Naive thymus-derived CD4-positive, alpha-beta T cell (primary cell): Measurements from ENCODE around the gene SMARCC1. TPM values are rescaled to one million over a fixed set of nuclear protein-coding genes. Genes with fewer than 3 reads are reported as not detected.

Experiments used
- ATAC-seq: fragments of 150-1000 bp; cut with Tn5 transposase; 2 replicates; pipeline ENCODE4 v1.10.0; 2021; ENCODE audit warnings: mild to moderate bottlenecking, moderate library complexity
- CTCF ChIA-PET: fragments of 350-600 bp; sonication (Branson Sonifier 250); formaldehyde crosslinking; loops from one replicate; lab custom pipeline; 2021; ENCODE audit warnings: antibody characterized with exemption; lab: Charles Lee
- POLR2A ChIA-PET: fragments of 350-600 bp; sonication (Branson Sonifier 250); formaldehyde crosslinking; loops from one replicate; lab custom pipeline; 2021; ENCODE audit warnings: antibody characterized with exemption, inconsistent platforms; lab: Charles Lee
- DNase-seq, 9 donors: peaks; one replicate each; pipeline versions ENCODE4 v3.0.0 to v3.0.0-alpha.2; 2020 to 2022; ENCODE audit warnings: mixed read lengths in 1 of 9
- H3K27ac ChIP-seq: one replicate; pipeline ENCODE4 v1.7.0; 2013; ENCODE audit warnings: mild to moderate bottlenecking, low read depth, low read length, moderate library complexity
- H3K27me3 ChIP-seq, 2 donors: one replicate each; pipeline ENCODE4 v1.7.0; 2013; ENCODE audit warnings: low read length in 2 of 2, mild to moderate bottlenecking in 2 of 2, moderate library complexity in 2 of 2; ENCODE audit not compliant: control insufficient read depth in 2 of 2, insufficient read depth in 2 of 2
- H3K36me3 ChIP-seq, 3 experiments: 1 replicate in 2 of 3; 2 replicates in 1 of 3; pipeline ENCODE4 v1.7.0; 2013; ENCODE audit warnings: low read length in 3 of 3, mild to moderate bottlenecking in 3 of 3, moderate library complexity in 1 of 3; ENCODE audit not compliant: insufficient read depth in 3 of 3, control insufficient read depth in 2 of 3
- H3K4me1 ChIP-seq, 2 donors: one replicate each; pipeline ENCODE4 v1.7.0; 2013; ENCODE audit warnings: low read length in 2 of 2, mild to moderate bottlenecking in 2 of 2, moderate library complexity in 1 of 2; ENCODE audit not compliant: control insufficient read depth in 2 of 2, insufficient read depth in 2 of 2
- H3K4me3 ChIP-seq: 2 replicates; pipeline ENCODE4 v1.7.0; 2013; ENCODE audit warnings: mild to moderate bottlenecking, low read length
- H3K9me3 ChIP-seq, 3 experiments: 1 replicate in 2 of 3; 2 replicates in 1 of 3; pipeline ENCODE4 v1.7.0; 2013; ENCODE audit warnings: low read length in 3 of 3; ENCODE audit not compliant: control insufficient read depth in 2 of 3
- H3K27ac Mint-ChIP-seq, 9 donors: one replicate each; pipeline ENCODE4 v1.8.0; 2020 to 2022; ENCODE audit warnings: mixed read lengths in 9 of 9, mild to moderate bottlenecking in 8 of 9, moderate library complexity in 5 of 9, inconsistent platforms in 2 of 9
- H3K27me3 Mint-ChIP-seq, 5 donors: one replicate each; pipeline ENCODE4 v1.8.0; 2021 to 2022; ENCODE audit warnings: mixed read lengths in 5 of 5, mild to moderate bottlenecking in 1 of 5
- H3K36me3 Mint-ChIP-seq, 5 donors: one replicate each; pipeline ENCODE4 v1.8.0; 2020 to 2022; ENCODE audit warnings: mixed read lengths in 5 of 5, mild to moderate bottlenecking in 3 of 5, inconsistent platforms in 1 of 5
- H3K4me1 Mint-ChIP-seq, 7 donors: one replicate each; pipeline ENCODE4 v1.8.0; 2020 to 2022; ENCODE audit warnings: mixed read lengths in 7 of 7, mild to moderate bottlenecking in 3 of 7, inconsistent platforms in 1 of 7
- H3K4me3 Mint-ChIP-seq, 10 donors: one replicate each; pipeline ENCODE4 v1.8.0; 2020 to 2022; ENCODE audit warnings: mild to moderate bottlenecking in 10 of 10, mixed read lengths in 10 of 10, moderate library complexity in 6 of 10, inconsistent platforms in 2 of 10
- H3K9me3 Mint-ChIP-seq, 11 donors: one replicate each; pipeline ENCODE4 v1.8.0; 2020 to 2022; ENCODE audit warnings: mixed read lengths in 11 of 11, mild to moderate bottlenecking in 4 of 11, inconsistent platforms in 1 of 11, moderate library complexity in 1 of 11
- intact Hi-C, 2 donors: fragments of 100-400 bp; cut with micrococcal nuclease; formaldehyde crosslinking; loops; one replicate each; pipeline ENCODE4 v1.15.1; 2023
- polyA plus RNA-seq, 2 donors: library from polyadenylated mRNA; unstranded; fragments of 300-500 nt; fragmentation: Illumina TruSeq; gene quantifications; one replicate each; pipeline ENCODE4 v1.2.3, GENCODE V29; 2021
- total RNA-seq, 6 experiments: library from RNA in 5 of 6; stranded (reverse) in 5 of 6; gene quantifications; 1 replicate in 5 of 6; 2 replicates in 1 of 6; pipeline ENCODE4 v1.2.3 and lab custom pipeline; 2021 to 2026

Gene SMARCC1
- total and polyA plus RNA-seq, 7 experiments from 2014 or later, result 54.0 to 125 (median 98.6) TPM

GRCh38 chr3:47813551-47814177, 32.0 kb upstream of the SMARCC1 start:
- no peak for DNase-seq
- no peak overlapping the region for H3K4me3 Mint-ChIP-seq
- Histone ChIP-seq H3K4me1 (no peaks in the 10 kb centered on the region), H3K4me3 (no peak overlapping the region), H3K27me3 (no peaks in the 10 kb centered on the region), H3K27ac (no peak overlapping the region), H3K9me3 (no peaks in the 10 kb centered on the region), H3K36me3 (peaks cover 11 to 61% (median 19%) of the 10 kb centered on the region in 3 experiments)
- POLR2A ChIA-PET, result interaction anchor here (0.7 kb wide), 1 partner anchor 199 kb away, joined by 4 read pairs; no protein-coding TSS in a partner anchor
- no peaks in the 10 kb centered on the region for H3K9me3 Mint-ChIP-seq
- ATAC-seq, result no peak
- CTCF ChIA-PET, result interaction anchor here (0.6 to 1.5 kb wide), 3 partner anchors 10 to 77 kb away, joined by 3 to 5 read pairs (median 4); no protein-coding TSS in a partner anchor
- peaks cover 2 to 16% (median 6%) of the 10 kb centered on the region in 7 donors for H3K4me1 Mint-ChIP-seq
- H3K36me3 Mint-ChIP-seq, result peaks cover 6 to 23% (median 18%) of the 10 kb centered on the region in 5 donors
- no peaks in the 10 kb centered on the region for H3K27me3 Mint-ChIP-seq
- intact Hi-C loops, result no loop called here
- H3K27ac Mint-ChIP-seq, result peak overlapping the region in 2 of 9 donors; percentile 44 to 45

GRCh38 chr3:47804577-47804976, 22.9 kb upstream of the SMARCC1 start:
- Mint-ChIP-seq H3K9me3 (no peaks in the 10 kb centered on the region), H3K27me3 (no peaks in the 10 kb centered on the region), H3K27ac (peak overlapping the region in 7 of 9 donors; percentile 24 to 97 (median 92)), H3K36me3 (peaks cover 0 to 6% (median 0%) of the 10 kb centered on the region in 5 donors), H3K4me1 (peaks cover 6 to 25% (median 20%) of the 10 kb centered on the region in 7 donors), H3K4me3 (peak overlapping the region; percentile 19 to 98 (median 94))
- intact Hi-C loops, result loop anchor here (5.0 kb wide), 1 partner anchor 382 kb away; no protein-coding TSS in a partner anchor
- peak overlapping the region; percentile 92 for H3K27ac ChIP-seq
- no peaks in the 10 kb centered on the region for H3K9me3 ChIP-seq
- H3K27me3 ChIP-seq, result no peaks in the 10 kb centered on the region
- DNase-seq, result no peak
- H3K4me1 ChIP-seq, result peaks cover 11 to 12% of the 10 kb centered on the region in 2 donors
- ATAC-seq, result no peak
- H3K36me3 ChIP-seq, result peaks cover under 1 to 6% (median under 1%) of the 10 kb centered on the region in 3 experiments
- POLR2A ChIA-PET, result interaction anchor here (1.6 to 2.5 kb wide), 3 partner anchors 12 to 23 kb away, joined by 5 to 14 read pairs (median 7); no protein-coding TSS in a partner anchor
- CTCF ChIA-PET, result no interaction called here
- no peak overlapping the region for H3K4me3 ChIP-seq

GRCh38 chr3:47803480-47804025, 21.9 kb upstream of the SMARCC1 start:
- CTCF ChIA-PET, result no interaction called here
- POLR2A ChIA-PET, result interaction anchor here (2.5 kb wide), 1 partner anchor 21 kb away, joined by 14 read pairs; no protein-coding TSS in a partner anchor
- H3K4me3 Mint-ChIP-seq, result peak overlapping the region; percentile 89 to 98 (median 95)
- ATAC-seq (no peak), DNase-seq (peak in 3 of 9 donors; percentile 2 to 11 (median 7))
- no peaks in the 10 kb centered on the region for H3K9me3 Mint-ChIP-seq
- peaks cover 0 to 6% (median 0%) of the 10 kb centered on the region in 3 experiments for H3K36me3 ChIP-seq
- no peaks in the 10 kb centered on the region for H3K27me3 Mint-ChIP-seq
- peak overlapping the region; percentile 92 for H3K27ac ChIP-seq
- H3K4me1 Mint-ChIP-seq, result peaks cover 6 to 25% (median 20%) of the 10 kb centered on the region in 7 donors
- peak overlapping the region; percentile 90 to 98 (median 95) for H3K27ac Mint-ChIP-seq
- intact Hi-C loops, result loop anchor here (1.0 to 5.0 kb wide), 8 partner anchors 14 to 422 kb away; partner anchors contain the start of genes ELP6 (in 2 of the 2) and PTPN23 (in 1 of the 2)
- no peaks in the 10 kb centered on the region for H3K9me3 ChIP-seq
- H3K36me3 Mint-ChIP-seq, result peaks cover 0 to 6% (median 0%) of the 10 kb centered on the region in 5 donors
- peaks cover 11 to 12% of the 10 kb centered on the region in 2 donors for H3K4me1 ChIP-seq
- no peaks in the 10 kb centered on the region for H3K27me3 ChIP-seq
- peak overlapping the region; percentile 65 for H3K4me3 ChIP-seq

GRCh38 chr3:47802734-47803479, 21.2 kb upstream of the SMARCC1 start, which contains the start of gene DHX30:
Gene DHX30, plus strand, starts transcription at chr3:47803138. Its CDS starts 7,546 bp downstream, at chr3:47810684.
- H3K27me3 Mint-ChIP-seq, result no peaks in the 10 kb centered on the region
- intact Hi-C loops, result loop anchor here (1.0 to 5.0 kb wide), 9 partner anchors 14 to 422 kb away; partner anchors contain the start of genes ELP6 (in 2 of the 2), PTPN23 (in 1 of the 2) and SMARCC1 (in 1 of the 2)

GRCh38 chr3:47799733-47800132, 18.0 kb upstream of the SMARCC1 start:
- intact Hi-C loops, result loop anchor here (5.0 kb wide), 1 partner anchor 377 kb away; no protein-coding TSS in a partner anchor
- DNase-seq (no peak), ATAC-seq (no peak)
- H3K36me3 Mint-ChIP-seq, result no peaks in the 10 kb centered on the region
- CTCF ChIA-PET, result interaction anchor here (0.6 kb wide), 2 partner anchors 378 to 1238 kb away, joined by 3 to 4 read pairs; no protein-coding TSS in a partner anchor
- no peaks in the 10 kb centered on the region for H3K9me3 Mint-ChIP-seq
- peaks cover 0 to 4% (median 0%) of the 10 kb centered on the region in 5 donors for H3K27me3 Mint-ChIP-seq
- no peak overlapping the region for H3K4me3 Mint-ChIP-seq
- H3K27me3 ChIP-seq, result no peaks in the 10 kb centered on the region
- peaks cover 6 to 24% (median 19%) of the 10 kb centered on the region in 7 donors for H3K4me1 Mint-ChIP-seq
- H3K27ac ChIP-seq, result no peak overlapping the region
- POLR2A ChIA-PET, result no interaction called here
- H3K9me3 ChIP-seq, result no peaks in the 10 kb centered on the region
- H3K4me1 ChIP-seq, result peaks cover 11 to 12% of the 10 kb centered on the region in 2 donors
- no peak overlapping the region for H3K4me3 ChIP-seq
- no peak overlapping the region for H3K27ac Mint-ChIP-seq
- no peaks in the 10 kb centered on the region for H3K36me3 ChIP-seq

More at GRCh38 chr3:47802734-47803479, 21.2 kb upstream of the SMARCC1 start, which contains the start of gene DHX30:
- ATAC-seq, result peak; percentile 95
- peaks cover 11 to 12% of the 10 kb centered on the region in 2 donors for H3K4me1 ChIP-seq
- peak; percentile 77 to 90 (median 82) for DNase-seq
- no peaks in the 10 kb centered on the region for H3K9me3 ChIP-seq
- H3K4me1 Mint-ChIP-seq, result peaks cover 6 to 25% (median 20%) of the 10 kb centered on the region in 7 donors
- H3K36me3 Mint-ChIP-seq, result peaks cover 0 to 6% (median 0%) of the 10 kb centered on the region in 5 donors
- peaks cover 0 to 6% (median 0%) of the 10 kb centered on the region in 3 experiments for H3K36me3 ChIP-seq
- H3K27me3 ChIP-seq, result no peaks in the 10 kb centered on the region
- H3K27ac ChIP-seq, result peak within 1 kb of the TSS; percentile 92
- peak within 1 kb of the TSS; percentile 65 for H3K4me3 ChIP-seq
- no peaks in the 10 kb centered on the region for H3K9me3 Mint-ChIP-seq
- H3K4me3 Mint-ChIP-seq, result peak within 1 kb of the TSS; percentile 89 to 98 (median 95)
- peak within 1 kb of the TSS; percentile 92 to 98 (median 95) for H3K27ac Mint-ChIP-seq
- CTCF ChIA-PET, result interaction anchor here (1.3 kb wide), 1 partner anchor 281 kb away, joined by 6 read pairs; no protein-coding TSS in a partner anchor
- POLR2A ChIA-PET, result interaction anchor here (0.6 to 1.8 kb wide), 5 partner anchors 9 to 1092 kb away, joined by 3 to 7 read pairs (median 4); partner anchors contain the start of gene SMARCC1
